DMS114 treated with DMSO at 0.1 percent for 48 hours (cell line): ENCODE results near the gene HPSE2.

Source experiments
- DNase-seq: peaks from one replicate; lab custom pipeline; 2025; ENCODE audit not compliant: unreplicated experiment; lab: John Stamatoyannopoulos, UW

The HPSE2 gene

GRCh38 chr10:98855403-98856189 is 380.1 kb downstream of the HPSE2 start:
- DNase-seq: no peak

- no peak for DNase-seq
Observed at GRCh38 chr10:98852686-98853085, 383.0 kb downstream of the HPSE2 start.

GRCh38 chr10:98848361-98848760 is 387.3 kb downstream of the HPSE2 start:
- no peak for DNase-seq

- no peak for DNase-seq
Observed at GRCh38 chr10:98846787-98847186, 388.9 kb downstream of the HPSE2 start.

- DNase-seq: no peak
Observed at GRCh38 chr10:98833542-98833941, 402.1 kb downstream of the HPSE2 start.

GRCh38 chr10:98832738-98833137 is 402.9 kb downstream of the HPSE2 start:
- no peak for DNase-seq

- no peak for DNase-seq
Observed at GRCh38 chr10:98832196-98832595, 403.5 kb downstream of the HPSE2 start.

- no peak for DNase-seq
Observed at GRCh38 chr10:98831391-98831790, 404.3 kb downstream of the HPSE2 start.

GRCh38 chr10:98825741-98826140 is 409.9 kb downstream of the HPSE2 start:
- no peak for DNase-seq

- no peak for DNase-seq
Observed at GRCh38 chr10:98817396-98817795, 418.3 kb downstream of the HPSE2 start.

- no peak for DNase-seq
Observed at GRCh38 chr10:98815039-98815885, 420.4 kb downstream of the HPSE2 start.

- no peak for DNase-seq
Observed at GRCh38 chr10:98814470-98814869, 421.2 kb downstream of the HPSE2 start.

GRCh38 chr10:98808282-98808892 is 427.3 kb downstream of the HPSE2 start:
- no peak for DNase-seq

- no peak for DNase-seq
Observed at GRCh38 chr10:98800263-98800662, 435.4 kb downstream of the HPSE2 start.

GRCh38 chr10:98795467-98795866 is 440.2 kb downstream of the HPSE2 start:
- DNase-seq: no peak

GRCh38 chr10:98790817-98791216 is 444.8 kb downstream of the HPSE2 start:
- peak; percentile 22 for DNase-seq

GRCh38 chr10:98778277-98778759 is 457.3 kb downstream of the HPSE2 start:
- DNase-seq: no peak

- no peak for DNase-seq
Observed at GRCh38 chr10:98758463-98758862, 477.2 kb downstream of the HPSE2 start.

GRCh38 chr10:98748298-98748697 is 487.4 kb downstream of the HPSE2 start:
- DNase-seq: no peak

- DNase-seq: no peak
Observed at GRCh38 chr10:98745645-98746044, 490.0 kb downstream of the HPSE2 start.

GRCh38 chr10:98720551-98720950 is 515.1 kb downstream of the HPSE2 start:
- DNase-seq: no peak

- DNase-seq: no peak
Observed at GRCh38 chr10:98713586-98713985, 522.1 kb downstream of the HPSE2 start.
